Muscle layer of duodenum (tissue), 2 donors: ENCODE results near the gene MLLT11.

ENCODE experiments used
- H3K27ac ChIP-seq: one replicate; pipeline ENCODE4 v1.7.0; 2013; ENCODE audit warnings: mild to moderate bottlenecking, low read length
- H3K27me3 ChIP-seq: one replicate; pipeline ENCODE4 v1.7.0; 2013; ENCODE audit warnings: low read depth, mild to moderate bottlenecking, control low read depth, low read length
- H3K36me3 ChIP-seq, 2 donors: one replicate each; pipeline ENCODE4 v1.7.0; 2013; ENCODE audit warnings: low read length in 2 of 2, control low read depth in 1 of 2, mild to moderate bottlenecking in 1 of 2; ENCODE audit not compliant: insufficient read depth in 2 of 2, control insufficient read depth in 1 of 2
- H3K4me1 ChIP-seq, 2 donors: one replicate each; pipeline ENCODE4 v1.7.0; 2013; ENCODE audit warnings: low read length in 2 of 2, mild to moderate bottlenecking in 2 of 2, control low read depth in 1 of 2, moderate library complexity in 1 of 2; ENCODE audit not compliant: insufficient read depth in 2 of 2, control insufficient read depth in 1 of 2
- H3K4me3 ChIP-seq, 2 donors: one replicate each; pipeline ENCODE4 v1.7.0; 2013; ENCODE audit warnings: low read length in 2 of 2, low read depth in 1 of 2, mild to moderate bottlenecking in 1 of 2
- H3K9me3 ChIP-seq, 2 donors: one replicate each; pipeline ENCODE4 v1.7.0; 2013; ENCODE audit warnings: low read length in 2 of 2, control low read depth in 1 of 2, mild to moderate bottlenecking in 1 of 2; ENCODE audit not compliant: control insufficient read depth in 1 of 2
- donor health status: healthy.

MLLT11 gene

DNA sequence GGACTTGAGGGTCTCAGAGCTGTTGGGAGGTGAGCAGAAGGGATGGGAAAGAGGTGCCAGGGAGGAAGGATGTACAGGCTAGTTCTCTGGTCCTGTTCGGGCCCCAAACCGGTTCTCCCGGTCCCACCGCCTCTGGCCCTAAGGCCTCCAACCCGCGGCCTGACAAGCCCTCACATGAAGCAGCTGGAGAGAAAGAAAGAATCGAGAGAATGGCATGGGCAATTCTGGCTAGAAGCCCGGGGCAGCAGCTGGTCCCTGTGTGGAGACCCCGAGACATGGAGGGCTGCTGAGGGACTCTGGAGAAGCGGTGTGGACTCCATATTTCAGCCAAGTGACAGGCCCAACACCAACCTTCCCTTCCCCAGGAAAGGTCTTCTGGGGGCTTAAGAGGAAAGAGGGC, 1.5 kb upstream of the MLLT11 start:
- H3K36me3 ChIP-seq: peaks cover 25 to 41% of the 10 kb centered on the region in 2 donors
- no peaks in the 10 kb centered on the region for H3K27me3 ChIP-seq
- H3K27ac ChIP-seq: peak overlapping the region; percentile 98
- H3K4me1 ChIP-seq: peaks cover 7 to 41% of the 10 kb centered on the region in 2 donors
- no peaks in the 10 kb centered on the region for H3K9me3 ChIP-seq
- peak overlapping the region; percentile 90 to 99 for H3K4me3 ChIP-seq

DNA sequence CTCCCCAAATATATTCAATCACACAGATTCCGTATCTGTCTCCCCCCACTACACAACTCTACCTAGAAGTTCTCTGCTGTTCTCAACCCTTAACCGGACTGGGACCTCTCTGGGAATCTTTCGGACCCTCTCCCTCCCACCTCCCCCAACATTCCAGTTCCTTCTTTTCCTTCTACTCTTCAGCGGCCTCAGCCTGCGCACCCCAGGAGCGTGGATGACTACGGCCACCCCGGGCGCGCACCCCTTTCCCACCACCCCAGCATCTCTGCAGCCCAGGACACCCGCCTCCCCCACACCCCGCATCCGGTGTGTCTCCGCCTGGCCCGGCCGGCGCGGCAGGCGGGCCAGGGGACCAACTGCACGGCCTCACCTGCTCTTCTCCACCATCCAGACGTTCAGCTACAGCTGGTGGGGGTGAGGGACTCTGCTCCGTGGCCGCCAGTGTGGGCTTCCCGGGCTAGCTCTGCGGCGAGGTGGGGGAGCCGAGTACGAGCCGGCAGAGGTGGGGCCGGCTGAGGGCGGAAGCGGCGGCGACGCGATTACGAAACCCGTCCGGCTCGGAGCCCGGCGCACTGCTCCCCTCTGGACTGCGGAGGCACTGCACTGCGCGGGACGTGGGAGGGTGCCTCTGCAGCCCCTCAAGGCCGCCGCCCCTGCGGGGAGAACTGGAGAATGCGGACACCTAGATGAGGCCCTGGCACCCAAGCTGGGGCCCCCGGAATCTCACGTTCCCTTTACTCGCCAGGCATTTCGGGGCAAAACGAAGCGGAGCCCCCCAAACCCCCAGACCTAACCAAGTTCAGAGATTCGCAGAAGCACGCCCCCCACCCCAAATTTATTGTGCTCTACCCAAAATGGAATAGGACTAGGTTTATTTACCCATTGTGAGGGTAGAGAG, 839 bp upstream of the MLLT11 start, which contains the start of gene CDC42SE1:
CDC42SE1 (minus strand) TSS at position 514 of the 898 bp plus-strand sequence. CDS start 3,892 bp downstream, outside the sequence.
- no peaks in the 10 kb centered on the region for H3K27me3 ChIP-seq
- H3K27ac ChIP-seq: peak within 1 kb of the TSS; percentile 98
- peaks cover 19 to 34% of the 10 kb centered on the region in 2 donors for H3K36me3 ChIP-seq
- no peaks in the 10 kb centered on the region for H3K9me3 ChIP-seq
- peaks cover 7 to 41% of the 10 kb centered on the region in 2 donors for H3K4me1 ChIP-seq
- H3K4me3 ChIP-seq: peak within 1 kb of the TSS; percentile 90 to 99

DNA sequence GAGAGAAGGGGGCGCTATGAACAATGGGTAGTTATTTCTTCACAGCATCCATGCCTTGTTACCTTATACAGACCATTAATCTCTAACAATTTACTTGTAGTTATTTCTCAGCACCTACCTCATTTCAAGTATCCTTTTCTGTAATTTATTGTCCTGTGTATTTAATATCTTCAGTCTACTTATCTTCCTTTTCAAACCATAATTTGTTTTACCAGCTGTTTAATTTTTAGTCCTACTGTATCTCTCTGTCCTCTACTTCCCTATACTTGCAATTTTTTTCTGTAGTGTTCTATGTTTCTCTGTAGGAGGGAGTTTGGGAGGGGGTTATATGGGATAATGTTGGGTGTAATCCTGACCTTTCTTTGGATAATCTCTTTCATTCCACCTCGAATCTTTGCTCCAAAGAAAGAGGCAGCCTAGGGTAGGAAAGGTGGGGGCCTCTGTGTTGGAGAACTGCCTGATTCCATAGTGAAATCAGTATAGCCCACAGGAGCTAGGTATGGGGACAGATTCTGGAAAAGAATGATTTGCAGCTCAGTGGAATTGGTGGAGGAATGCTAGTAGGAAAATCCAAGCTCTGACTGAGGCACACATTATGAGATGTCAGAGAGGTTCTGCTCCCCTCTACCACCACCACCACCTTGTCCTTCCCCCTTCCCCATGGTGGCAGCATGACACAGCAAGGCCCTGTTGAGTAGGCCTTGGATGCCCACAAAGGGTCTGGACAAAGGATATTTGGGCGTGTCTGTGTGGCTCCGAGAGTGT, 642 bp downstream of the MLLT11 start:
- Histone ChIP-seq H3K27ac (peak overlapping the region; percentile 98), H3K9me3 (no peaks in the 10 kb centered on the region), H3K4me3 (peak overlapping the region; percentile 90 to 99), H3K27me3 (no peaks in the 10 kb centered on the region), H3K36me3 (peaks cover 4 to 19% of the 10 kb centered on the region in 2 donors), H3K4me1 (peaks cover 7 to 35% of the 10 kb centered on the region in 2 donors)

DNA sequence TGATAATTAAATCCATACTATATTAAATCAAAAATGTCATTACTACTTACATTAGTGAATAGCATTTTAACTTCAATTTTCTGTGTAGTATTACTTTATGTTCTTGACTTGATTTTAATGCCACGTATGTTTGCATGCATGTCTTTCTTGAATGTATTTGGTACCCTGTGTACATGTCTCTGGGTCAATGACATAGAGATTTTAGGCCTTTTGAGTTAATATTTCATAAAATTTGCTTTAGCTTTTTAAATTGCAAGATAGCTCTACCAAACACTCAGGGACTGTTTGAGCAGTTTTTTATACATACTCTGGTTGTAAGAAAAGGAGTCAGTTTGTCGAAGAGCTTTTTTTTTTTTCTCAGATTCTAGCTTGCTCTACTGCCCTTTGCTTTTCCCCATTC, 1.5 kb downstream of the MLLT11 start:
- H3K4me3 ChIP-seq: peak overlapping the region; percentile 90 to 99
- H3K9me3 ChIP-seq: no peaks in the 10 kb centered on the region
- H3K27ac ChIP-seq: no peak overlapping the region
- peaks cover 0 to 17% of the 10 kb centered on the region in 2 donors for H3K36me3 ChIP-seq
- H3K27me3 ChIP-seq: no peaks in the 10 kb centered on the region
- H3K4me1 ChIP-seq: peaks cover 4 to 26% of the 10 kb centered on the region in 2 donors

DNA sequence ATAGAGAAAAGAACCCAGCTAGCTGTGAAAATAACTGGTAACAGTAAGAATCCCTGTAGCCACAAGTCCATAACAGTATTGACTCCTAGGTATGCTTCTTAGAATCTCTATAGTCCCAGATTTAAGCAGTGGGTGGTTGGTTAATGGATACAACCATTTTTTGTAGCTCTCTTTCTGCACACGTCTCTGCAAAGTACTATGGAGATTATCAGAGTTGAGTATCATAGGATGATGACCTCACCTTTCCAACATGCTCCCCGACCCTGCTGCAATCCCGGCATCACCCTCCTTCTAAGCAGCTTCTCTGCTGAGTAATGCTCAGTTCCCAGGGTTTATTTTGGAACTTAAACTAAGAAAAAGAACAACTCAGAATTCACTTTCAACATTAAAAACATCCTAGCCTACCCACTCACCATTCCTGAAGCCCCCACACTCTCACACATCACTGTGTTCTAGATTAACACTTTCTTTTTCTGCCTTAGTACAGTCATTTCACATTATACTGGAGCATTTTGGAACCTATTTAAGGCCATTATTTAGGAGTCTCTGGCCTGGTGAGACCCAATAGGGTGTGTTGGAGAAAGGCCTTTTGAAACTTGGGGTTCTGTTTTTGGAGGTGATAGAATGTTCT, 2.7 kb downstream of the MLLT11 start:
- Histone ChIP-seq H3K4me3 (no peak overlapping the region), H3K27ac (no peak overlapping the region), H3K36me3 (peaks cover 0 to 17% of the 10 kb centered on the region in 2 donors), H3K9me3 (no peaks in the 10 kb centered on the region), H3K4me1 (peaks cover 0 to 15% of the 10 kb centered on the region in 2 donors), H3K27me3 (no peaks in the 10 kb centered on the region)

DNA sequence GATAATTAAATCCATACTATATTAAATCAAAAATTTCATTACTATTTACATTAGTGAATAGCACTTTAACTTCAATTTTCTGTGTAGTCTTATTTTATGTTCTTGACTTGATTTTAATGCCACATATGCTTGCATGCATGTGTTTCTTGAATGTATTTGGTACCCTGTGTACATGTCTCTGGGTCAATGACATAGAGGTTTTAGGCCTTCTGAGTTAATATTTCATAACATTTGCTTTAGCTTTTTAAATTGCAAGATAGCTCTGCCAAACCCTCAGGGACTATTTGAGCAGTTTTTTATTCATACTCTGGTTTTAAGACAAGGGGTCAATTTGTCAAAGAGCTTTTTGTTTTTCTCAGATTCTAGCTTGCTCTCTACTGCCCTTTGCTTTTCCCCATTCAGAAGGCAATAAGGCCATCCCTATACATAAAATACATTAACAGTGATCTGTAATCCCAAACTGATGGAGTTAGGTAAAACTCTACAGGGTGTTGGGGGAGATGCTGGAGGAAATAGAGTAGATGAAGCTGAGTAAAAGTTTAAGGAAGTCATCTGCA, 5.0 kb downstream of the MLLT11 start:
- H3K9me3 ChIP-seq: no peaks in the 10 kb centered on the region
- no peak overlapping the region for H3K4me3 ChIP-seq
- no peaks in the 10 kb centered on the region for H3K27me3 ChIP-seq
- H3K36me3 ChIP-seq: no peaks in the 10 kb centered on the region
- no peak overlapping the region for H3K27ac ChIP-seq
- H3K4me1 ChIP-seq: peaks cover 0 to 8% of the 10 kb centered on the region in 2 donors

DNA sequence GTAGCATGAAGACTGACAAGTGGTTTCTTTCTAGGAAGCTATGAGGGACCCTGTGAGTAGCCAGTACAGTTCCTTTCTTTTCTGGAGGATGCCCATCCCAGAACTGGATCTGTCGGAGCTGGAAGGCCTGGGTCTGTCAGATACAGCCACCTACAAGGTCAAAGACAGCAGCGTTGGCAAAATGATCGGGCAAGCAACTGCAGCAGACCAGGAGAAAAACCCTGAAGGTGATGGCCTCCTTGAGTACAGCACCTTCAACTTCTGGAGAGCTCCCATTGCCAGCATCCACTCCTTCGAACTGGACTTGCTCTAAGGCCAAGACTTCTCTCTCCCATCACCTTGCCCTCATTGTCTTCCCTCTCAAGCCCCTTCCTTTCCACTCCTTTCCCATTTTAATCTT, 7.0 kb downstream of the MLLT11 start:
- Histone ChIP-seq H3K27me3 (no peaks in the 10 kb centered on the region), H3K36me3 (peaks cover 0 to 3% of the 10 kb centered on the region in 2 donors), H3K9me3 (no peaks in the 10 kb centered on the region), H3K27ac (no peak overlapping the region), H3K4me3 (no peak overlapping the region), H3K4me1 (peaks cover 0 to 7% of the 10 kb centered on the region in 2 donors)

DNA sequence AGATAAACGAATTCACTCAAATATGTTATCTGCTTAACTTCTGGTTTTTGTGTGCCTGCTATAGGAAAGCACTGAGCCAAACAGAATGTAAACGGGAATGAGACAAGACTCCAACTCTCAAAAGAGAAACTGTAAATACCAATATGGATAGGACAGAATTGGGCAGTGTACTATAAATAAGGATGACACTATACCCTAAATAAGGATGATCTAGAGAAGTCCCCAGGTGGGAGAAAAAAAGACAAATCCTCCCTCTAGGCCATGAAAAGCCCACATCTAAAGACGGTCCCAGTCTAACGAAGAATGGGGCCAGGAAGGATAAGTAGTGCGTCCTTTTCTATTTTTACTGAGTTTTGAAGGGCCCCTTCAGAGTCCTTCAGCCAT, 8.9 kb downstream of the MLLT11 start:
- H3K4me1 ChIP-seq: peaks cover 0 to 7% of the 10 kb centered on the region in 2 donors
- no peaks in the 10 kb centered on the region for H3K9me3 ChIP-seq
- no peak overlapping the region for H3K4me3 ChIP-seq
- peaks cover 0 to 9% of the 10 kb centered on the region in 2 donors for H3K36me3 ChIP-seq
- no peaks in the 10 kb centered on the region for H3K27me3 ChIP-seq
- no peak overlapping the region for H3K27ac ChIP-seq

DNA sequence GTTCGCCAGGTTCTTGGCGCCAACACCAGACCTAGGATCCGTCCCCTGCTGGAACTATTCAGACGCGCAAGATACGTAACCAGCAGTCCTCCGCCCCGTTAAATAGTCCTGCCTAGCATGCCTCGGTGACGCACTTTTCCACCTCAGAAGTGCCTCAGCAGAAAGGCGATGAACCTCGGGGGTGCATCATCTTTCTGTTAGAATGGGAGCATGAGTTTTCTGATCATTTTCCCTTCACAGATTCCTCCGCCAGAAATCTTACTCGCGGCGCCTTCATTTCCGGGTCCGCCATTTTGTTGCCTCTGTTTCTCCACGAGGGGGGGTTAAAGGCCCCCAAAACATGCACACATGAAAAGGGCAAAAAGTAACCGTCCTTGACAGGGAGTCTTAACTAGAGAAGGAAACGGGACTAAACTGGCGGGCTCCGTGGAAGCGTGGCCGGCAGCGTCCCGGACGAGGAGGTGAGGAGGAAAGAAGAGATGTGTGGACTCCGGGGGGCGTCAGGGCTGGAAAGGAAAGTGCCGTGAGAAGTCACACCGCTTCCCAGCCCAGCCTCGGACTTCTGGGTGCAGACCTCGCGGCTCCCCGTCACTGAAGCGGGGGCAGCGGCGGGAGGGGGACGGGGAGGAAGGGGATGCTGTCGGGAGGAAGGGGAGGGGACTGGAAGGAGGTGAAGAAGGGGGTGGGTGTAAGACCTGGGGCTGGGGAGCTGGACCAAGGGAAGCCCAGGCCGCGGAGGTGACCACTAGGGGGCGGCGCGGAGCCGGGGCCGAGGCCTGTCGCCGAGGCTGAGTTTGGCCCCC, 10.5 kb downstream of the MLLT11 start, which contains the start of gene GABPB2:
GABPB2 (plus strand) TSS at position 288 of the 803 bp plus-strand sequence. CDS start 17,429 bp downstream, outside the sequence.
- H3K9me3 ChIP-seq: no peaks in the 10 kb centered on the region
- peaks cover 0 to 9% of the 10 kb centered on the region in 2 donors for H3K36me3 ChIP-seq
- H3K27ac ChIP-seq: peak within 1 kb of the TSS; percentile 100
- H3K4me3 ChIP-seq: peak within 1 kb of the TSS; percentile 80 to 95
- no peaks in the 10 kb centered on the region for H3K27me3 ChIP-seq
- peaks cover 0 to 7% of the 10 kb centered on the region in 2 donors for H3K4me1 ChIP-seq

DNA sequence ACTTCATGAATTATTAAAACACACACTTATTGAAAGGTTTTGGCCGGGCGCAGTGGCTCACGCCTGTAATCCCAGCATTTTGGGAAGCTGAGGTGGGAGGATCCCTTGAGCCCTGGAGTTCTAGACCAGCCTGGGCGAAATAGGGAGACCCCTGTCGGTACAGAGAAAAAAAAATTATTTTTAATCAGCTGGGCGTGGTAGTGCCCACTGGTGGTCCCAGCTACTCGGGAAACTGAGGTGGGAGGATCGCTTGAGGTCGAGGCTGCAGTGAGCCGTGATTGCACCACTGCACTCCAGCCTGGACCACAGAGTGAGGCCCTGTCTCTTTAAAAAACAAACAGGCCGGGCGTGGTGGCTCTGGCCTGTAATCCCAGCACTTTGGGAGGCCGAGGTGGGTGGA, 12.0 kb downstream of the MLLT11 start:
- H3K9me3 ChIP-seq: no peaks in the 10 kb centered on the region
- no peaks in the 10 kb centered on the region for H3K27me3 ChIP-seq
- H3K4me1 ChIP-seq: peaks cover 0 to 7% of the 10 kb centered on the region in 2 donors
- H3K4me3 ChIP-seq: no peak overlapping the region
- H3K36me3 ChIP-seq: peaks cover 0 to 9% of the 10 kb centered on the region in 2 donors
- H3K27ac ChIP-seq: no peak overlapping the region
